ENCODE results near the gene MAGI2.
A peak's percentile ranks its signal among the peaks of the same experiment; 100 is the strongest.

Gene MAGI2

DNA sequence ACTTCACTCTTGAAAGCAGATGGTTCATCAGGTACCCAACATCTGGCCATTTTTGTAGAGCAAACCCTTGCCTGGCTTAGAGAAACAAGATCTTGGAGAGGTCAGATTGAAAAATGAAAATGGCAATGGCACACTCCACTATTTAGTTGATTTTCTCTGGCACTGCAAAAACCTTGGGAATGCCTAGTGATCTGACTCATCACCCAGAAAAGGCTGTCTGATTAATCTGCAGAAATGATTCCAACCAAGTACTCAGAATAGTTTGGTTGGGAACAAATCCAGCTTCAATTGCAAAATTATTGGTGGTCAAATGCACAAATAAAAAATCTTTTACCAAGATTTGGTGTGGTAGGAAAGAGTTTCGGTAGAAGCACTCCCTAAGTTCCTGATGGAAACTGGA lies 1303.7 kb downstream of the MAGI2 start:
- H3K4me3 ChIP-seq (ENCODE audit: low read length), result no peak overlapping the region
- TF ChIP-seq, protein P1, sequence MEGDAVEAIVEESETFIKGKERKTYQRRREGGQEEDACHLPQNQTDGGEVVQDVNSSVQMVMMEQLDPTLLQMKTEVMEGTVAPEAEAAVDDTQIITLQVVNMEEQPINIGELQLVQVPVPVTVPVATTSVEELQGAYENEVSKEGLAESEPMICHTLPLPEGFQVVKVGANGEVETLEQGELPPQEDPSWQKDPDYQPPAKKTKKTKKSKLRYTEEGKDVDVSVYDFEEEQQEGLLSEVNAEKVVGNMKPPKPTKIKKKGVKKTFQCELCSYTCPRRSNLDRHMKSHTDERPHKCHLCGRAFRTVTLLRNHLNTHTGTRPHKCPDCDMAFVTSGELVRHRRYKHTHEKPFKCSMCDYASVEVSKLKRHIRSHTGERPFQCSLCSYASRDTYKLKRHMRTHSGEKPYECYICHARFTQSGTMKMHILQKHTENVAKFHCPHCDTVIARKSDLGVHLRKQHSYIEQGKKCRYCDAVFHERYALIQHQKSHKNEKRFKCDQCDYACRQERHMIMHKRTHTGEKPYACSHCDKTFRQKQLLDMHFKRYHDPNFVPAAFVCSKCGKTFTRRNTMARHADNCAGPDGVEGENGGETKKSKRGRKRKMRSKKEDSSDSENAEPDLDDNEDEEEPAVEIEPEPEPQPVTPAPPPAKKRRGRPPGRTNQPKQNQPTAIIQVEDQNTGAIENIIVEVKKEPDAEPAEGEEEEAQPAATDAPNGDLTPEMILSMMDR (conservative IDR thresholded peaks at IDR 0.05; ENCODE audit: low read length), result no peak
- peak; percentile 93 for DNase-seq (ENCODE audit: low read depth)

DNA sequence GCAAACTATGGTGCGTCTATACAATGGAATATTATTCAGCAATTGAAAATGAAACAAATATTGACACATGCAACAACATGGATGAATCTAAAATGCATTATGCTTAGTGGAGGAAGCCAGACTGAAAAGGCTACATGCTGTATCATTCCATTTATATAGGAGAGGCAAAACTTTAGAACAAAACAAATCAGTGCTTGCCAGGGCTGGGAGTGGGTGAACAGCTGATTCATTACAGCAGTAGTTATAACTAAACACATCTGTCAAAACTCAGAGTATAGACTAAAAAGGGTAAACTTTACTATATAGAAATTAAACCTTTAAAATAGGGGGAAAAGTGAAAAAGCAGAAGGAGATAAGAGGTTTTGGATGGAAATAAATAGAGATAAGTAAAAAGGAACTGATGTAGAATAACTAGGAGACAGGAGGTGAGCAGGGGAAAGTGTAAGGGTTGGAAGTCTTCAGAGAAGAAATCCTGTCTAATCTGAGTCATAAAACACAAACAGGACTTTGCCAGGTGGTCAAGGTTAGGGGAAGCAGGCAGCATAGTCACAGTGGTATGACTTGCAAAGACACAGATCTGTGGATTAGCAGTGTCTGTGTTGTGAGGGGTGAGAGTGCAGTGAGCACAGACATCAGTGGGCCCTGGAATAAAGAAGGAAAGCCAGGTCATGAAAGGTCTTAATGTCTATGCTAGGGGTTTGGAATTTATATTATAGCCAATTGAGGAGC lies 1305.1 kb downstream of the MAGI2 start:
- no peak for DNase-seq (ENCODE audit: low read depth)
- TF ChIP-seq, protein P1 (conservative IDR thresholded peaks at IDR 0.05; ENCODE audit: low read length), result no peak
- no peak overlapping the region for H3K4me3 ChIP-seq (ENCODE audit: low read length)

DNA sequence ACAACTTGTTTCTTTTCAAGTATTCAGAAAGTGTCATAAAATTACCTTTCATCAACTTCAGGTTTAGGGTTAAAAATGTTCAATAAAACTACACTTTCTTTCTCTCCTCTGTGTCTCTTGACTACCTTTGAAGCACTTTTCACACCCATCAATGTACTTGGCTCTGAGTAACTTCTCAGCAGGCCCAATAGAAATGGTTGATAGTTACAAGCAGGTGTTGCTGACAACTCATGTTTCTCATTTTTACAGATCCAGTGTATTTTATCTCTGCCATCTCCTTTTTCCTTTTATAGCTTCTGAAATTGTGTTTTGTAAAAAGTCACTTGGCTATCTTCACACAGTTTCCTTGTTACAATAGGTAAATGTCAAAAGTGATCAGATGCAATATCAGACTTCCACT lies 1306.9 kb downstream of the MAGI2 start:
- H3K4me3 ChIP-seq (ENCODE audit: low read length), result no peak overlapping the region
- no peak for DNase-seq (ENCODE audit: low read depth)
- TF ChIP-seq, protein P1 (conservative IDR thresholded peaks at IDR 0.05; ENCODE audit: low read length), result no peak

DNA sequence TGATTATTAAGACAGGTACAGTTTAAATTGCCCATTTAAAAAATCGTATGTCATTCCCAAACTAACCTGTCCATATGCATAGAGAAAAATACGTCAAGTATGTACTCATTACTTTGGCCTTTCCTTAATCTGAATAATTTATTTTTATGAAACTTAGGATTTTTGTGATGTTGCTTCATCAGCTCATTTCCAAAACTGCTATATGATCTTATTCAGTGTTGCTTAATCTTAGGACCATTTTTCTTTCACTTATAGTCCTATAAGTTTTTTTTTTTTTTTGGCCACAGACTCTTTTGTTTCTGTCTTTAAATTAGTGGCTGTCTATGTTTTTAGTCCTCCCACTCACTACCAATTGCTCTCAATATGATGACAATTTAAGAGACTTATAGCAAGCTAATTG lies 1309.8 kb downstream of the MAGI2 start:
- TF ChIP-seq, protein P1 (conservative IDR thresholded peaks at IDR 0.05; ENCODE audit: low read length), result no peak
- no peak for DNase-seq (ENCODE audit: low read depth)

DNA sequence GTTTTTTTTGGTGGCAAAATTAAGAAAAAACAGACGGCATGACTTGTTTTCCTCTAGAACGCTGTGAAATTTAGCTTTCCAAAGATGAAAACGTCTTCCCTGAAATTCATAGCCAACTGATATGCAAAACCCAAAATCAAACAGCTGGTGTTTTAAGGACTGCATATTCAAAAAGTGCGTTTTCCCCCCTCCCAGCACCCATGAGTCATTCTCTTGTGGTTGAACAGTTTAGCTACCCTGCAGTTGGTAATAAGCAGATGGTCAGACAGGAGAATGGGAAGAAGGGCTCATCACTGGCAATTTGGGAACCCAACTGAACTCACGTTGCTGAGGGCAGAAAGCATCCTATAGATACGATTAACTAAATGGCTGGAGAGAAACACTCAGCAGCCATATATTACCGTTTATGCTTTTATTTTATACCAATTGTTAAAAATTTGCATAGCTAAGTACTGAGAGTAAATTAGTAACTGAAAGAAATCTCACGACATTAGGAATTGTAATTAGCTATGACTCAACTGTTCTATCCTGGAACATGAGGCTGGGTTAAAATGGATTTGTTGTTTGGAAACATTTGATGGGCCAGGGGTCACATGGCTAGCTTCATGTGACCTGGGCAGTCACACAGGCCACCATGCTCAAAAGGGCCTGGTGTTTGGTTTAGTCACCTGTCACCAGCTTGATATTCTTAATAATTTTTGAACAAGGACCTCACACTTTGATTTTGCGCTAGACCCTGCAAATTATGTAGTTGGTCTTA lies 1311.8 kb downstream of the MAGI2 start:
- TF ChIP-seq, protein P1 (conservative IDR thresholded peaks at IDR 0.05; ENCODE audit: low read length), result no peak
- DNase-seq (ENCODE audit: low read depth), result peak; percentile 84
- H3K4me3 ChIP-seq (ENCODE audit: low read length), result no peak overlapping the region

More for the DNA sequence above, 1309.8 kb downstream of the MAGI2 start:
- H3K4me3 ChIP-seq (ENCODE audit: low read length), result no peak overlapping the region

DNA sequence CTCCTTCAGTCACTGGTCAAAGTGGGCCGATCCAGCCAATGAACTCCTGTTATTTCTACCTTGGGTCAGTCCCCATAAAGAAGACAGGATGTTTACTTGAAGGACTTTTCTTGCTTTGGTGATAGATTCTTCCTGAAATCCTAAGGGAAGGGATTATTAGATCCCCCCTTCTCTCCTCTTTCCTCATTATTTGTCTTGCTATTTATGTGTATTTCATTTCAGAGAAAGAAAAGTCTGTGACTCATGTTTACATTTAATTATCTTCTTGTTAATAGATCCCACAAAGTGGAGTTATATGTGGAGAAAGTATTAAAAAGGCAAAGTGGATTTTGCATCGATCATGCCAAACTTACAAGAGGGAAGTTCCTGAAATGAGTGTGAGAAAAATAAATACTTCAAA lies 1313.4 kb downstream of the MAGI2 start:
- no peak for DNase-seq (ENCODE audit: low read depth)
- H3K4me3 ChIP-seq (ENCODE audit: low read length), result no peak overlapping the region
- TF ChIP-seq, protein P1 (conservative IDR thresholded peaks at IDR 0.05; ENCODE audit: low read length), result no peak

DNA sequence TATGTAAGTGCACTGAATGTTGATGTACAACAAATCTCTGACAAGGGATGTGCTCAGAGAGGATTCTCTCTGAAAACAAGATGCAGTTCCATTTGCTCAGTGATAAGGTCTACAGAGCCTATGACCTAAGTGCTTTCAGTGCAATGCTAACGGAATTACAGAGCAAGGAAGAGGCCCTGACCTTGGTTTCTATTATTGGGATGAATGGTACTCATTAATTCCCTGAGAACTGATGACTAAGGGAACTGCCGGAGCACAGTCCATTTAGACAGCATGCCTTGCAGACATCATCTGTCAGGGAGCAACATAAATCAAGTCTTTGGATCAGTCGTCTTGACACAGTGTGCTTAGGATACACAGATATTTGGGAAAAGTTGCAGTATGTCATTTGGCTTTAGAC lies 1314.1 kb downstream of the MAGI2 start:
- H3K4me3 ChIP-seq (ENCODE audit: low read length), result no peak overlapping the region
- TF ChIP-seq, protein P1 (conservative IDR thresholded peaks at IDR 0.05; ENCODE audit: low read length), result no peak
- DNase-seq (ENCODE audit: low read depth), result peak; percentile 75
